VCaP (cell line): ENCODE data around the gene SMPD3.

Experiments used
- H3K27ac ChIP-seq: fragments of 450-650 bp; 2 replicates; pipeline ENCODE4 v1.5.1; 2017
- TF ChIP-seq, protein P1 (sequence below): fragments of 450-650 bp; conservative IDR thresholded peaks from 2 replicates; pipeline ENCODE4 v1.5.1; 2017; ENCODE audit warnings: mild to moderate bottlenecking, moderate library complexity

Gene SMPD3

DNA sequence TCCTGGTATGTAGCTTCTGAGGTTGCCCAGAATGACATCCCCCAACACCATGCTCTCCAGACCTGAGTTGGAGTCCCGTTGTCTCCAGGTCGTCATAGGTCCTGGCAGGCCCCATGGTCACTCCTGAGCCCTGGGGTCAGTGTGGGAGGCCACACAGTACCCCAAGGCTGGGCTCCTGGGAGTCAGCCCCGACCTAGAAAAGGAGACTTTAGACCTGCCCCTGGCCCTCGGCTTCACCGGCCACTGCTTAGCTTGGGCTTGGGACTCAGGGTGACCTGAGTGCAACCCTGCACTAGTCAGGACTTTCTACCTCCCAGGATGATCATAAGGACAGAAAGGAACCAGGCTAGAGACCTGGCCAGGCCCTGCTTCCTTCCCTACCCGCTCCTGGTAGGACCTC lies 71.7 kb downstream of the SMPD3 start:
- TF ChIP-seq, protein P1, sequence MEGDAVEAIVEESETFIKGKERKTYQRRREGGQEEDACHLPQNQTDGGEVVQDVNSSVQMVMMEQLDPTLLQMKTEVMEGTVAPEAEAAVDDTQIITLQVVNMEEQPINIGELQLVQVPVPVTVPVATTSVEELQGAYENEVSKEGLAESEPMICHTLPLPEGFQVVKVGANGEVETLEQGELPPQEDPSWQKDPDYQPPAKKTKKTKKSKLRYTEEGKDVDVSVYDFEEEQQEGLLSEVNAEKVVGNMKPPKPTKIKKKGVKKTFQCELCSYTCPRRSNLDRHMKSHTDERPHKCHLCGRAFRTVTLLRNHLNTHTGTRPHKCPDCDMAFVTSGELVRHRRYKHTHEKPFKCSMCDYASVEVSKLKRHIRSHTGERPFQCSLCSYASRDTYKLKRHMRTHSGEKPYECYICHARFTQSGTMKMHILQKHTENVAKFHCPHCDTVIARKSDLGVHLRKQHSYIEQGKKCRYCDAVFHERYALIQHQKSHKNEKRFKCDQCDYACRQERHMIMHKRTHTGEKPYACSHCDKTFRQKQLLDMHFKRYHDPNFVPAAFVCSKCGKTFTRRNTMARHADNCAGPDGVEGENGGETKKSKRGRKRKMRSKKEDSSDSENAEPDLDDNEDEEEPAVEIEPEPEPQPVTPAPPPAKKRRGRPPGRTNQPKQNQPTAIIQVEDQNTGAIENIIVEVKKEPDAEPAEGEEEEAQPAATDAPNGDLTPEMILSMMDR: no peak
- peak overlapping the region; percentile 83 for H3K27ac ChIP-seq

DNA sequence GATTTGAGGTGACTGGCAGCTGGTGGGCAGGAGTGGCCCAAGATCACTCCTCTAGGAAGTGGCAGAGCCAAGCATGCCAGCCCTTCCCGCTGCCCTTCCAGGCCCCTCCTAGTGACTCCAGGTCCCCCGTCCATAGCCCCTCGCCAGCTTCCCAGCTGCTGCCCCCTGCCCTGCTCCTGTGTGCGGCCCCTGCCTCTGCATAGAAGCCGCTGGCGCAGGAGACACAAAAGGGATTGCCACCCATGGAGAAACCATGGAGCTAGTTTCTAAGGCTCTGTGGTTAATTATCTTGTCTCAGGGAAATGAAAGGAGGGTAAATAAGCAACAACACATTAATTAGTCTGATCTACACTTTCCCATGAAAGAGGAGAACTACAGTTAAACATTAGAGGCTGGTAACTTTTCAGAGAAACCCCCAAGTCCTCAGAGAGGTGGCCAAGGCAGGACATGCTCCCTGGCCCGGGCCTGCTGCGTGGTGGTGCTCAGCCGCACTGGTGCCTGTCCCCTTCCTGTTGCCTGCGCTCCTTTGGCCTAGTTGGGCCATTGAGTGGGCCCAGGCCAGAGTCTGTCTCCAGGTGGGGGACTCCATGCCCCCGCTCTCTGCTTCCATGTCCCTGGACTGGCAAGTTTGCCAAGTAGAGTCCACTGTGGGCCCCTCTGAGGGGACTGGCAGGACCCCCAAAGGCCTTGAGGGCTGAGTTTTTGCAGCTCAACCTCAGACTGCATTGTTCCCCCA lies 72.3 kb downstream of the SMPD3 start:
- TF ChIP-seq, protein P1: no peak
- no peak overlapping the region for H3K27ac ChIP-seq

DNA sequence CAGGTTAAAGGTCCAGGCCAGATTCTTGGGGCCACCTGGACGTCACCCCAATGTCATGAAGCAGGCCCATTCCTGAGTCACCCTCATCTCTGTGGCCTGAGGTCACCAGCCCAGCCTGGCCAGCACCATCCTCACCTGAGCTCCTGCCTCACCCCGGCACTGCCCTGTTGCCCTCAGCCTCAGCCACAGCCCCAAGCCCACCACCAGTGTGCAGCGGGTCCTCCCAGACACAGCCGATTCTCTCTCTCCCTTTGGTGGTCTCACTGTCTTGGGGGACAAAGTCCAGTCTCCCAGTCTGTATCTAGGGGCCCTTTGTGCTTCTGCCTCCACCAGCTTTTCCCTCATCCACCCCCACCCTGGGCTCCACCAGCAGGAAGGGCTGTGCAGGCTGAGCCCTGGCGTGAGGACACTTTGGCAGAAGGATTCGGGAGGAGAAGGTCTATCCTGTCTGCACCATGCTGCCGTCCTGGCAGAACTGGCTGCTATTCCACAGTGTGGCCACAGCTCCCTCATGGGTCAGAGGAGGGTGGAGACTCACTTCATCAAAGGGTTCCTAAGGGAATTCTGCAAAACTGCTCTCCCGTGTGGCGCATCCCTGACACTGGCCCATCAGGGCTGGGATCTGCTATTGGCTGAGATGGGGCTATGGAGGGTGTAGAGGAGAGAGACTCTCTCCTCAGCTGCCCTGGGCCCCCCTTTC lies 73.2 kb downstream of the SMPD3 start:
- TF ChIP-seq, protein P1: no peak
- H3K27ac ChIP-seq: no peak overlapping the region

DNA sequence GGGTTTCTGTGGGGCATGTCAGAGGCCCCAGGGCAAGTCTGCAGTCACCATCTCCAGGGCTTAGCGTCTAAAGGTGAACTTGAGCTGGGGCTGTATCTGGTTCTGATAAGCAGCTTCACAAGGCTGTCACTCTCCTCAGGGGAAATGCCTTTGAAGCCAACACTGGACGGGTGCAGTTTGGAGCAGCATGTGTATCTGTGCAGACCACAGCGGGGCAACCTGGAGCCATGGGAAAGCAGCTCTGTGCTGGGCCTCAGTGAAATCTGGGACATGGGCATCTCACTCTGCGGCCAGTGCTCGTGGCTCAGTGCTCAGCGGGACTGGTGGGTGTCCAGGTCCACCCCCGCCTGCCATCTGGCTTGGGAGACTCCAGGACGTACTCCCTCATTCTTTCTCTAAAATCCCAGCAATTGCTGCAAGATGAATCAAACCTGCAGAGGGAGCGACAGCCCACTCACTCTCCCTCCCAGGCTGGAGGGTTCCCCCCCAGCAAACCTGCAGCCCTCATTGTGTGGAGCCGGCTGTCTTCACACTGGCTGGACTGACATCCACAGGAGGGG lies 74.0 kb downstream of the SMPD3 start:
- no peak overlapping the region for H3K27ac ChIP-seq
- TF ChIP-seq, protein P1: no peak

DNA sequence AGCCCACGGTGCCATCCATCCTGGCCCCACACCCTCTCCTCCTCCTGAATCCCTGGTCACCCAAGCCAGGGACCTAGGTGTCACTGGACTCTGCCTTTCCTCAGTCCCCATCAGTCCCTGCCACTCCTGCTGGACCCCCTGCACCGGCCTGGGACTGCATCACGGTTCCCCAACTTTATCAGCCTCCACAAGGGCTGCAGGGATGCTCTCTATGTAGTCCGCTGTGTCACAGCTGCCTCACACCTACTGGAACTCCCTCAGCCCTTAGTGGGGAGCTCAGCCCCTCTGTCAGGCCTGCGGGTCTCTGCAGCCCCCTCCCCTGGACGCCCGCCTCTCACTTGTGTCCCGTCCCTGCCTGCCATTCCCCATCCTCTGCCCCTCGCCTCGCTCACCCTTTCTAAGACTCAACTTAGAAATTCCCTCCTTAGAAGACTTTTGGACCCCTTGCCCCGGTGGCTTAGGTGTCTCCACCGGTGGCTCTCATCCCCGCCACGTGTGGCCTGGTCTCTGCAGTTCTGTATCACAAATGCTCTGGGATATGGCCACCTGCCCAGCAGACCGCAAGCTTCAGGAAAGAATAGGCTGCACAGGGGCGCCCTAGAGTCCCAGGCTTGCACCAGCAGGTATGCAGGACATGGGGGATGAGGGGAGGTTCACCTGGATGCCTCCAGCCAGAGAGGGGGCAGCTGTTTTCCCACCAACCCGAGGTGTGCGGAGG lies 74.6 kb downstream of the SMPD3 start:
- TF ChIP-seq, protein P1: no peak
- H3K27ac ChIP-seq: no peak overlapping the region

DNA sequence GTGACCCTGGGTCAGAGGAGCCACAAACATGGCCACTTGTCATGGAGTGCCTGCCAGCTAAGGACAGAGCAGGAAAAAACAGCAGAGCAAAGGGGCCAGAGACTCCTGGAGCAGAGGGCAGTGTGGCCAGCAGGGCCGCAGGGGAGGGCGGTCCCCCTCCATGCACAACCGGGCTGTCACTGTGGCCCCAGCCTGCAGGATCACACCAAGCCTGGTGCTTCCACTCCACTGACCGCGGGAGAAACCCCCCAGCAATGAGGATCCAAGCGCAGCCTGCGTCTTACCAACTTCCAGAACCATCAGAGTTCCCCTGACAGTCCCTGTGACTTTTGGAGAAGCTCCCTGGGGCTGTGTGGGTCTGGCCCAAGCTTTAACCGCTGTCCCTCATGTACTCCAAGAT lies 75.5 kb downstream of the SMPD3 start:
- TF ChIP-seq, protein P1: no peak
- no peak overlapping the region for H3K27ac ChIP-seq

DNA sequence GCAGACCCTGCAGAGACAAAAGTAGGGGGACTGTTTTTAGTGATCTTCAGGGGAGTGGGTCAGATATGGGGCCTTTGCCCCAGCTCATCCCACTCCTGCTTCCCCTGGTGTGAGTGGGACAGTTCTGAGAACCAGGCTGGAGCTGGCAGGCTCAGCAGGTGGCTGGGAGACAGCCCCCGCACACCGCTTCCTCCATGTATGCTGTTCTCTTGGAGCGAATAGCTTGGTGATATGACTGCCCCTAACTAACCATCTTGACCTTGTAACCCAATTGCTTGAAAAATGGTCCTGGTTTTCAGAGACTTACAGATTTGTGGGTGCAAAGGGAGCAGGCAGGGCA lies 76.0 kb downstream of the SMPD3 start:
- TF ChIP-seq, protein P1: no peak
- H3K27ac ChIP-seq: no peak overlapping the region
